Measurements from ENCODE around the gene LONRF3. TPM values are rescaled to one million over a fixed set of nuclear protein-coding genes. Genes with fewer than 3 reads are reported as not detected.

The LONRF3 gene
- total RNA-seq, 1 donor from 2014 or later: 2.9 TPM

Other genes starting within 250 kb of the LONRF3 start
- gene IL13RA1, start 247.0 kb upstream of the LONRF3 start, total RNA-seq: 16.8 TPM
- not detected for gene ZCCHC12, start 150.8 kb upstream of the LONRF3 start, total RNA-seq
- not detected for gene CT47C1, start 98.4 kb downstream of the LONRF3 start, total RNA-seq
- gene KIAA1210, start 153.2 kb downstream of the LONRF3 start, total RNA-seq: not detected

All from Right ventricle myocardium superior (tissue), 1 donor.